HG03045 (cell line): ENCODE results near the gene SLC39A13.
A peak's percentile ranks its signal among the peaks of the same experiment; 100 is the strongest.

ENCODE experiments used
- ATAC-seq: cut with Tn5 transposase; IDR thresholded peaks from one replicate; pipeline ENCODE4 v1.9.1; 2021; ENCODE audit warnings: mild to moderate bottlenecking, moderate library complexity; ENCODE audit not compliant: unreplicated experiment

Gene SLC39A13

GRCh38 chr11:47449541-47449940 lies 41.2 kb downstream of the SLC39A13 start:
- no peak for ATAC-seq

DNA sequence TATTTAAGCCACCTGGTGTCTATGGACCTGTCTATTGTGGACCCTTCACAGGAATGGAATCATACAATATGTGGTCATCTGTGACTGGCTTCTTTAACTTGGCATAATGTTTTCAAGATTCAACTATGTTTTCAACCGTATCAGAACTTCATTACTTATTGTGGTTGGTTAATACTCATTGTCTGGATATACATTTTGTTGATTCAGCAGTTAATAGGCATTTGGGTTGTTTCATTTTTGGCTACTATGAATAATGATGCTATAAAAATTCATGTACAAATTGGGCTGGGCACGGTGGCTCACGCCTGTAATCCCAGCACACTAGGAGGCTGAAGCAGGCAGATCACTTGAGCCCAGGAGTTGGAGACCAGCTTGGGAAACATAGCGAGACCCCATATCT lies 43.0 kb downstream of the SLC39A13 start:
- ATAC-seq = no peak

- no peak for ATAC-seq
Observed at GRCh38 chr11:47451990-47452389, 43.6 kb downstream of the SLC39A13 start.

- no peak for ATAC-seq
Observed at GRCh38 chr11:47453365-47453764, 45.0 kb downstream of the SLC39A13 start.

- peak; percentile 56 for ATAC-seq
Observed at GRCh38 chr11:47454258-47454671, 45.9 kb downstream of the SLC39A13 start.

DNA sequence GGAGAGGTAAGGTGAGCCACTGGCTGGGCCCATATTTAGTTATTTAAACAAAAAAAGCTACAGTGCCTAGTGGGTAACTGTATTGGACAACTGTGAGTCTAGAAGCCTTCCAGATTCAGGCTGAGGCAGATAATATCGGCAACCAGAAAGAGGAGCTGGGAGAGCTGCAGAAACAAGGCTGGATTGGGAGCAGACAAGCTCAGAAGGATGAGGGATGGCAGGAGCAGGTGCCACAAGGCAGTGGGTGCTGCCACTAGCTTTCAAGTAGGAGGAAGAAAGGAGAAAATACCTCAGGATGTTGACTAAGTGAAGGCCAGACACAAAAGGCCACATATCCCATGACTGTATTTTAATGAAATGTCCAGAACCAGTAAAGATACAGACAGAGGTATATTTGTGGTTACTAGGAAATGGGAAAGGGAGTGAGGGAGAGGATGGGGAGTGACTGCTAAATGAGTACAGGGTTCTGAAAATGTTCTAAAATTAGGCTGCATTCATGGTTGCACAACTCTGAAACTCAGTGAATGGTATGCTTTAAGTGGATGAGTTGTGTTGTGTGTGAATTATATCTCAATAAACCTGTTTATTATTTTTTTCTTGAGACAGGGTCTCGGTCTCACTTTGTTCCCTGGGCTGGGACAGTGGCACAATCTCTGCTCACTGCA lies 52.3 kb downstream of the SLC39A13 start:
- no peak for ATAC-seq

- no peak for ATAC-seq
Observed at GRCh38 chr11:47461876-47462275, 53.5 kb downstream of the SLC39A13 start.

DNA sequence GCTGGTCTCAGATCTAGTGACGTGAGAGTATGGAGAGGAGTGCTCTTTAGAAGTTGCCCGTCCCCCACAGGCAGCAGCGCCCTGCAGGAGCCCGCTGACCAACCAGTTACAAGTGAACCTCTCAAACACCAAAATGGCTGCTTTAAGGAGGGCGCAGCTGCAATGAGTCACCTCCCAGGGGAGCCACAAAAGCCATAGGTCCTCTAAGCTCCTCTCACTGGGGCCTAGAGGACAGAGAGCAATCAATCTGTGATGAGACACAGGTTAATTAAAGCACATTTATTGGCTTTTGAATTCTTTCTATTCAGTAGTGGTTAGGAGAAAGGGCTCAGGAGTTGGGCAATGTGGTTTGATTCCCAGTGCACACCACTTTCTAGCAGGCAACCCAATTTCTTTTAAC lies 56.1 kb downstream of the SLC39A13 start:
- no peak for ATAC-seq
